Esophagus muscularis mucosa (tissue), 4 donors: ENCODE data around the gene TMEM174. TPM values are rescaled to one million over a fixed set of nuclear protein-coding genes. Genes with fewer than 3 reads are reported as not detected.

Source experiments
- DNase-seq: peaks from one replicate; pipeline ENCODE4 v3.0.0-alpha.2; 2017; ENCODE audit errors: extremely low spot score
- H3K27ac ChIP-seq, 4 donors: fragments of 200-600 bp; sonication (generic); replicated peaks in 1 of 4; 1 replicate in 3 of 4; 2 replicates in 1 of 4; pipeline ENCODE4 v1.5.1; 2016 to 2019; ENCODE audit warnings: mild to moderate bottlenecking in 1 of 4
- H3K27me3 ChIP-seq, 4 donors: fragments of 200-600 bp; sonication (generic); one replicate each; pipeline versions ENCODE4 v1.5.1 to v1.6.0; 2016 to 2019
- H3K36me3 ChIP-seq, 4 donors: fragments of 200-600 bp; sonication (generic); one replicate each; pipeline ENCODE4 v1.5.1; 2016 to 2019
- H3K4me1 ChIP-seq, 4 donors: fragments of 200-600 bp; sonication (generic); one replicate each; pipeline ENCODE4 v1.5.1; 2016 to 2019
- H3K4me3 ChIP-seq, 4 donors: fragments of 200-600 bp; sonication (generic); 1 replicate in 2 of 4; 2 replicates in 2 of 4; pipeline ENCODE4 v1.5.1; 2016 to 2019; ENCODE audit warnings: mild to moderate bottlenecking in 4 of 4, moderate library complexity in 1 of 4
- H3K9me3 ChIP-seq, 4 donors: fragments of 200-600 bp; sonication (generic); 1 replicate in 3 of 4; 2 replicates in 1 of 4; pipeline ENCODE4 v1.5.1; 2016 to 2019
- CTCF ChIP-seq, 3 experiments: fragments of 200-600 bp in 2 of 3; fragments of 450-650 bp in 1 of 3; sonication (generic) in 2 of 3; IDR thresholded peaks; one replicate each; pipeline ENCODE4 v1.5.1; 2017 to 2019; ENCODE audit warnings: antibody characterized with exemption in 3 of 3, mild to moderate bottlenecking in 2 of 3, moderate library complexity in 1 of 3
- EP300 ChIP-seq: sonication (generic); formaldehyde crosslinking; IDR thresholded peaks from one replicate; pipeline ENCODE4 v1.6.1; 2017; ENCODE audit warnings: antibody characterized with exemption
- POLR2A ChIP-seq: fragments of 450-650 bp; IDR thresholded peaks from one replicate; pipeline ENCODE4 v1.6.1; 2017; ENCODE audit warnings: antibody characterized with exemption, moderate library complexity, mild to moderate bottlenecking, low read depth
- POLR2AphosphoS5 ChIP-seq, 2 donors: sonication (generic); formaldehyde crosslinking; IDR thresholded peaks; one replicate each; pipeline ENCODE4 v1.6.1; 2017; ENCODE audit warnings: antibody characterized with exemption in 2 of 2
- WGBS: methylation state at CpG from one replicate; pipeline ENCODE4 v1.1.5; 2018; 5-methylcytosine and 5-hydroxymethylcytosine counted together
- intact Hi-C: fragments of 100-400 bp; cut with DNase I; formaldehyde crosslinking; loops from one replicate; pipeline ENCODE4 v1.15.1; 2023
- total RNA-seq, 4 donors: library from RNA; depleted of rRNA; stranded (reverse); fragments of >200 nt; gene quantifications; one replicate each; pipeline versions ENCODE4 v1.1.0 to v1.2.1, GENCODE V29; 2016

Gene TMEM174
- total RNA-seq, 4 donors from 2014 or later: not detected

GRCh38 chr5:73189871-73190376 is 16.9 kb downstream of the TMEM174 start:
- H3K4me3 ChIP-seq: no peak overlapping the region
- H3K9me3 ChIP-seq: no peaks in the 10 kb centered on the region
- no peak for DNase-seq
- intact Hi-C loops: no loop called here
- WGBS: 41% methylated on average over 5 of the region's 6 CpGs
- H3K4me1 ChIP-seq: peaks cover 0 to 11% (median 10%) of the 10 kb centered on the region in 4 donors
- no peaks in the 10 kb centered on the region for H3K36me3 ChIP-seq
- H3K27me3 ChIP-seq: peaks cover 0 to 8% (median 0%) of the 10 kb centered on the region in 4 donors
- H3K27ac ChIP-seq: no peak overlapping the region
- TF ChIP-seq POLR2A: no peak
- no peak for TF ChIP-seq EP300
- no peak for TF ChIP-seq POLR2AphosphoS5 (IDR thresholded peaks at IDR 0.05)
- no peak for TF ChIP-seq CTCF (IDR thresholded peaks at IDR 0.05)

GRCh38 chr5:73192370-73192769 is 19.4 kb downstream of the TMEM174 start:
- H3K27ac ChIP-seq: no peak overlapping the region
- no peaks in the 10 kb centered on the region for H3K36me3 ChIP-seq
- H3K4me1 ChIP-seq: peaks cover 0 to 11% (median 10%) of the 10 kb centered on the region in 4 donors
- H3K27me3 ChIP-seq: peaks cover 0 to 9% (median 0%) of the 10 kb centered on the region in 4 donors
- WGBS: 93% methylated on average over 4 of the region's 4 CpGs
- no peak overlapping the region for H3K4me3 ChIP-seq
- intact Hi-C loops: no loop called here
- DNase-seq: no peak
- no peaks in the 10 kb centered on the region for H3K9me3 ChIP-seq
- no peak for TF ChIP-seq POLR2AphosphoS5 (IDR thresholded peaks at IDR 0.05)
- no peak for TF ChIP-seq EP300
- no peak for TF ChIP-seq POLR2A
- no peak for TF ChIP-seq CTCF (IDR thresholded peaks at IDR 0.05)

GRCh38 chr5:73193592-73193991 is 20.6 kb downstream of the TMEM174 start:
- intact Hi-C loops: no loop called here
- peaks cover 0 to 11% (median 10%) of the 10 kb centered on the region in 4 donors for H3K4me1 ChIP-seq
- H3K27ac ChIP-seq: no peak overlapping the region
- no peak overlapping the region for H3K4me3 ChIP-seq
- peaks cover 0 to 9% (median 0%) of the 10 kb centered on the region in 4 donors for H3K27me3 ChIP-seq
- no peaks in the 10 kb centered on the region for H3K36me3 ChIP-seq
- TF ChIP-seq POLR2A (no peak), CTCF (IDR thresholded peaks at IDR 0.05) (no peak), POLR2AphosphoS5 (IDR thresholded peaks at IDR 0.05) (no peak), EP300 (no peak)
- H3K9me3 ChIP-seq: no peaks in the 10 kb centered on the region
- WGBS: 92% methylated on average over 4 of the region's 4 CpGs
- DNase-seq: peak; percentile 91

GRCh38 chr5:73196201-73196600 is 23.2 kb downstream of the TMEM174 start:
- Histone ChIP-seq H3K4me3 (no peak overlapping the region), H3K9me3 (no peaks in the 10 kb centered on the region), H3K27me3 (peaks cover 0 to 9% (median 0%) of the 10 kb centered on the region in 4 donors), H3K4me1 (no peaks in the 10 kb centered on the region), H3K36me3 (no peaks in the 10 kb centered on the region), H3K27ac (no peak overlapping the region)
- TF ChIP-seq POLR2AphosphoS5 (IDR thresholded peaks at IDR 0.05) (no peak), CTCF (IDR thresholded peaks at IDR 0.05) (no peak), EP300 (no peak), POLR2A (no peak)
- 94% methylated on average over 1 of the region's 1 CpG for WGBS
- DNase-seq: no peak
- intact Hi-C loops: no loop called here

GRCh38 chr5:73197637-73198257 is 24.8 kb downstream of the TMEM174 start:
- Histone ChIP-seq H3K9me3 (no peaks in the 10 kb centered on the region), H3K4me3 (no peak overlapping the region), H3K27me3 (peaks cover 0 to 9% (median 0%) of the 10 kb centered on the region in 4 donors), H3K27ac (no peak overlapping the region), H3K4me1 (peaks cover 5 to 8% (median 7%) of the 10 kb centered on the region in 4 donors), H3K36me3 (no peaks in the 10 kb centered on the region)
- TF ChIP-seq POLR2A (no peak), POLR2AphosphoS5 (IDR thresholded peaks at IDR 0.05) (no peak), EP300 (no peak), CTCF (IDR thresholded peaks at IDR 0.05) (no peak)
- intact Hi-C loops: no loop called here
- peak; percentile 19 for DNase-seq
- 78% methylated on average over 8 of the region's 8 CpGs for WGBS
